ENCODE measurements around the gene SEC14L6.
"Not testable (repeated sequence)": the region's sequence is repeated elsewhere in the genome, so short reads cannot be mapped to it uniquely, and the experiment has no call there.

SEC14L6 gene

DNA sequence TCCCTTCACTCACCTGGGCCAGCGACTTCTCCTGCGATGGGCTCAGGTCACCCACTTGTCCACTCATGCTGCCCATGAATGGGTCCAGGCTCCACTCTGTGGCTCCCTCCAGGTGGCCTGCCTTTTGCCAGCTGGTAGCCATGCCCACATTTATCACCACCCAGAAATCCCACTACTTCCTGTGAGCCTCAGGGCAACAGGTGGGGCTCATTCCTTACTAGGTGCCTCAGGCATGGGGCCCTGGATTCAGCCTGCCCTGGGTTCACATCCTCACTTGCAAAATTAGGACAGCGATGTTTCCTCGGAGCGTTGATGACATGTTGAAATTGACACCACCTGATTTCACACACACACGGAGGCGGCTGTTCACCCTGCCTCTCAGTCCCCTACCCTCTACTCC lies at the start of gene SEC14L6:
Gene SEC14L6, minus strand, starts transcription at position 126 of the 400 bp plus-strand sequence. Its CDS starts 59 bp downstream, at position 67.
- DNase-seq = no peak

GRCh38 chr22:30596199-30596598 lies 49.7 kb upstream of the SEC14L6 start:
- no peak for DNase-seq

GRCh38 chr22:30592360-30592713 lies 45.8 kb upstream of the SEC14L6 start:
- not testable (repeated sequence) for DNase-seq

GRCh38 chr22:30591588-30592359 lies 45.2 kb upstream of the SEC14L6 start, which contains the start of gene PES1:
TSS of gene PES1 (minus strand) at chr22:30591910. CDS start at chr22:30591833, 77 bp downstream.
- peak; percentile 39 to 95 (median 88) for DNase-seq

DNA sequence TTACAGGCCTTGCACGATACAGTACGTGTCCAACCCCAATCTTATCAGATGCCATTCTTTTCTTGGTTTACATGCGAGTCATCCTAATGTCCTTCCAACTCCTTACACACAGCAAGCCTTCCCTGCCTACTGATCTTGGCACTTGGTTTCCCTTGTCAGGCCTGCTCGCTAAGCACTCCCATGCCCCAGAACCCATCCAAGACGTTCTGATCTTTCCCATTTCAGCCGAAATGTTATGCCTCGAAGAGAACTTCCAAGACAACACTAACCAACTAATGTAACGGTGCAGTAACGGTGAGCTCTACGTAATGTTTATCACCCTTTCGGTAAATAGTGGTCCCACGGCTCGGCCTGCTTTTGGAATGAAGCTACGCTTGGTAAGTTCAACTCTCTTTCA lies 44.6 kb upstream of the SEC14L6 start:
- DNase-seq = no peak

DNA sequence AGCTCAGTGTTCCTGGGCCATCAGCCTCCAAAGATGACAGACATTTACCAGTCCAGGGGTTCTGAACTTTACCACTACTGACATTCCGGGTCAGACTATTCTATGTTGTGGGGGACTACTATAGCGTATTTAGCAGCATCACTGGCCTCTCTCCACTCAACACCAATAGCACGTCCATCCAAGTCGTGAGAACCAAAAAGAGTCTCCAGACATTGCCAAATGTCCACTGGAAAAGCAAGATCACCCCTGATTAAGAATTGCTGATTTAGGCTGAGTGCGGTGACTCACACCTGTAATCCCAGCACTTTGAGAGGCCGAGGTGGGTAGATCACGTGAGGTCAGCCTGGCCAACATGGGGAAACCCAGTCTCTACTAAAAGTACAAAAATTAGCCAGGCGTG lies 39.9 kb upstream of the SEC14L6 start:
- DNase-seq = no peak

- DNase-seq = no peak
Observed at GRCh38 chr22:30584441-30584840, 37.9 kb upstream of the SEC14L6 start.

GRCh38 chr22:30582788-30583545 lies 36.4 kb upstream of the SEC14L6 start:
- peak in 8 of 14 donors; percentile 7 to 54 (median 22) for DNase-seq

DNA sequence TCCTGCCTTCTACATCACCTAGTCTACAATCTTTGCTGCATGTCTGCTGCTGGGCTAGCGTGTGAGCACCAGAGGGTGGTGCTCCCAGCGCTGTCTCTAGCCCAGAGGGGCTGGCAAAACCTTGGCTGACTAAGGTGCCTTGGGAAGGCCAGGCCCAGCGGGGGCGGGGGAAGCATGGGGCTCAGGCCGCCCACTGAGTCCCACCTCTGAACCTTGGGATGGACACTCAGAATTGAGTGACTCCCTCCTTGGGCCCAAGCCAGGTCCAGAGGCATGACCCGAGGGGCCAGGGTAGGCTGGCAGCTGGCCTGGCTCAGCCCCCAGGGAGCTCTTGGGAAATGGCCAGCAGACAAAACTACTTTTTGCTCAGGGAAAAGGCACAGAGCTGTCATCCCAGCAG lies 35.5 kb upstream of the SEC14L6 start:
- no peak for DNase-seq

- peak in 1 of 14 donors; percentile 7 for DNase-seq
Observed at GRCh38 chr22:30580896-30581295, 34.4 kb upstream of the SEC14L6 start.

GRCh38 chr22:30578481-30578880 lies 31.9 kb upstream of the SEC14L6 start:
- DNase-seq = no peak

GRCh38 chr22:30575859-30576258 lies 29.3 kb upstream of the SEC14L6 start:
- peak in 1 of 14 donors; percentile 24 for DNase-seq

DNA sequence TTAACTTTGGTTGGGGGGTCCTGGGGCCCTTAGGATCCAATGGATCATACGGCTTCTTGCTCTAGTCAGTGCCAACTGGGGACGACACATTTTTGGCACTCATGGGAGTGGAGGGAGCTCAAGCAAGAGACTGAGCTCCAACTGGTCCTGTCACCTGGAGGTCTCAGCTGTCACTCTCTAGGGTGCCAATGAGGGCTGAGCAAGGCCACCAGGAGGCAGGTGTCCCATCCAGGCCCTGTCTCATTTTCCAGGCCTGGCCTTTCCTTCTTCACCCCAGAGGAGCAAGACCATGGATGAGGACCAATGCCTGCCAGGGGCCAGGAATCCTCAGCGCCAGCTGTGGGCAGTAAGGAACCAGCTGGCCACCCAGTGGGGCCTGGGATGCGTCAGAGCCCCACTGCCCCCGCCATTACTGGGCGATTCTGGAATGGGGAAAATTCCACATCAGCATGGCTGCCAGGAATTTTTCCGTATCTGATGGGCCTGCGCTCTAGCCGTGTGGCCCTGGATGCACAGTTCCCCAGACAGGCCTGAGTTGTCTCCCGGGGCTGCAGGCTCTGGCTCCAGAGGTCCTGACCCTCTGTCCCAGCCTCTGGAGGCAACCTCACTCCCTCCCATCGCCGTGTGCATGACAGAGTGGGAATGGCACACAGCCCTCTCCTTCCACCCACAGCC lies 28.6 kb upstream of the SEC14L6 start:
- peak in 8 of 14 donors; percentile 48 to 76 (median 60) for DNase-seq

DNA sequence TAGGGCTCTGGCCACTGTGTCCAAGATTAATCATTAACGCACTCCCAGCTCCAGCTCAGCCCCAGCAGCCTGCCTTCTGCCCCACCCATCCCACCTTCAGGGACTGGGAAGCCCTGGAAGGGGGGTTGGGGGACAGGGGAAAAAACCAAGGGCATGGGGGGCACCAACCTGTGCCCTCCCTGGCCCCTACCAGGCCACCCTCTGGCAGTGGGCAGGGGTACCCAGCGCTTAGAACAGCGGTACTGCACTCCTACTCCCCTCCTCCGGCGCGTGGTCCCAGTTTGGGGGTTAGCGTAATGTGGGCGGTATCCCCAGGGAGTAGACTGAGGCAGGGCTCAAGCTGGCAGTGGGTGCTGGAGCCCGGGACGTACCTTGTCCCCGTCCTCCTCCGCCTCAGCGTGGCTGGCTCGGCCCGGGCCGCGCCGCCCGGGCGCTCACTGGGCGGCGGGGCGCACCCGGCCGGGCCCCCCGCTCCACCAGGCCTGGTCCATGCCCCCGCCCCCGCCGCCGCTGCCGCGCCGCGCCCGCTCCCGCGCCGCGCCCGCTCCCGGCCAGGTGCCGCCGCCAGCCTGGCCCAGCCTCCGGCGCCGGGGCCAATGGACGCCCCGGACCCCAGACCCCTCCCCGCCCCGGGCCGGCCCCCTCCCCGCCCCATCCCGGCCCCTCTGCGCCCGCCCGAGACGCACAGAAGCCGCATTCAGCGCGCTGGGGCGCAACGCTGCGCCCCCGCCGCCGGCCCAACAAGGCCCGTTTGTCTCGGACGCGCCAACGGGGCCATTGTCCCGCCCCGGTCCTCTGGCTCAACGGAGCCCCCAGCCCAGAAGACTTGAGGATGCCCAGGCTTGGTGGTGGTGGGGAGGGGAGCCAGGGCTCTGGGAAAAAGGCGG lies 27.8 kb upstream of the SEC14L6 start, which contains the start of gene GAL3ST1:
Gene GAL3ST1, minus strand, starts transcription at position 571 of the 887 bp plus-strand sequence. CDS start 17,273 bp downstream, outside the sequence.
- DNase-seq = peak in 13 of 14 donors; percentile 6 to 86 (median 66)

GRCh38 chr22:30573594-30574094 lies 27.1 kb upstream of the SEC14L6 start:
- DNase-seq = peak in 6 of 14 donors; percentile 7 to 44 (median 40)

GRCh38 chr22:30572840-30573593 lies 26.5 kb upstream of the SEC14L6 start:
- peak in 11 of 14 donors; percentile 11 to 74 (median 34) for DNase-seq

DNA sequence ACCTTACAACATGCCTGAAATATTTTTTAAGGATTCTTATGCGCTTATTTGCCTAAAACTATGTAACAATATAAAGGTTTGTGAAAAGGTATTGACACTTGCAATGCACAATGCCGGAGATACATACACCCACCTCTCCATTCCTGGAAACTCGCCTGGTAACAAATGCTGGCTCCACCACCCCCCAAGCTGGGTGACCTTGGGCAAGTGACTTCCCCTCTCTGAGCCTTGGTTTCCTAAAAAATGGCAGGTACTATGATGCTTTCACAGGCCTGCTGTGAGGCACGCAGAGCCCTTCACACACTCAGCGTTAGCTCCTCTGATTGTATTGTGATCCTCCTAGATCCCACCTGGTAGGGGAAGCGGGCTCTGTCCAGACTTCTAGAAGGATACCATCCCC lies 25.7 kb upstream of the SEC14L6 start:
- no peak for DNase-seq

DNA sequence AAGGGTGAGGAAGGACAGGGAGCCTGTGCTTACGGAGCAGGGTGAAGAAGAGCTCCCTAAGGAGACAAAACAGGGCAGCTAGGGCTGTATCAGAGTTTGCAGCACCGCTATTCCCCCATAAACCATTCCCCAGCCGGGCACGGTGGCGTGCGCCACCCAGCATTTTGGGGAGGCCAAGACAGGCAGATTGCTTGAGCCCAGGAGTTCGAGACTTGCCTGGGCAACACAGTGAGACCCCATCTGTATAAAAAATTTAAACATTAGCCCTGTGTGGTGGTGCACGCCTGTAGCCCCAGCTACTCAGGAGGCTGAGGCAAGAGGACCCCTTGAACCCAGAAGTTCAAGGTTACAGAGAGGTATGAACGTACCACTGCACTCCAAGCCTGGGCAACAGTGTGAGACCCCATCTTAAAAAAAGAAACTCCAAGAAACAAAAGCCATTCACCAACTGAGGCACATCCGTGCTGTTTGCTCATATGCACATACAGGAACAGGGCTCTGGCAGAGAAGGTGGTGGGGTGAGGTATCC lies 23.2 kb upstream of the SEC14L6 start:
- no peak for DNase-seq

DNA sequence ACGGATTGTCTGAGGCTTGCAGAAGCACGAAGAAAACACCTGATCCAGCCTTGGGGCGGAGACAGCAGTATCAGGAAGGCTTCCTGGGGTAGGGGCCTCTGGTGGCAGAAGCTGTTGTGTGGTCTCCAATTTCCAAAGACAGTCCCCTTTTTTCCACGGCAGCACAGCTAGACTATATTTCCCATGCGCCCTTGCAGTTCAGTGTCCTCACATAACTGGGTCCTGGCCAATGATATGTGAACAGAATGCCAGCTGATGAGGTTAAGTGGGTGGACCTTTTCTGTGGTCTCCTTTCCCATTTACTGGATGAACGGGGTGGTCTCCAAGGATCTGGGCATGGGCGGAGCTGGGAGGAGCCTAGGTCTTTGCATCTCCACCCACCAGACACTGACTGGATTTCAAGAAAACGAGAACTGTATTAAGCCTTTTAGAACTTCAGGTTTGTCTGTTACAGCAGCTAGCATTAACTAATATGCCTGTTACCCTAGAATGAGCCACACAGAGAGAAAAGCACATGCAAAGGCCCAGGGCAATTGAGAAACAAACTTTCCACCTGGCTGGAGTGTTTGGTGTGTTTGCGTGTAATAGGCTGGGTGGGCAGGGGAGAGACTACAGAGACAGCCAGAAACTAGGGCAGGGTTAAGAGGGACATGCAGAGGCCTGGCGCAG lies 21.7 kb upstream of the SEC14L6 start:
- DNase-seq = no peak

GRCh38 chr22:30567277-30567676 lies 20.7 kb upstream of the SEC14L6 start:
- not testable (repeated sequence) for DNase-seq
